LoVo (cell line): Measurements from ENCODE around the gene ATAD3B.
"Not testable (repeated sequence)": the region's sequence is repeated elsewhere in the genome, so short reads cannot be mapped to it uniquely, and the experiment has no call there.

ENCODE experiments used
- DNase-seq: peaks from one replicate; pipeline ENCODE4 v3.0.0-alpha.2; 2016; ENCODE audit warnings: low spot score

Gene ATAD3B

DNA sequence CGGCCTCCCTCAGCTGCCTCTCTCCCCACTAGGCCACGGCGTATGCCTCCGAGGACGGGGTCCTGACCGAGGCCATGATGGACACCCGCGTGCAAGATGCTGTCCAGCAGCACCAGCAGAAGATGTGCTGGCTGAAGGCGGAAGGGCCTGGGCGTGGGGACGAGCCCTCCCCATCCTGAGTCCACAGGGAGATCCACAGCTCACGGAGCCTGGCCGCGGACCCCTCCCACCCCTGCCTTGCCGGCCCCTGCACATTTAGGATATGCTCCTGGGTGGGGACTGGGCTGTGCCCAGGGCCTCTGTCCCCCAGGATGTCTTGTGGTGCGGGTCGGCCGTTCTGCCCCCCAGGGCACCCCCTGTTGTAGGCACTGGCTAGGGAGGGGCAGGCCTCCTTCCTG is 62.3 kb downstream of the ATAD3B start:
- DNase-seq, result not testable (repeated sequence)

DNA sequence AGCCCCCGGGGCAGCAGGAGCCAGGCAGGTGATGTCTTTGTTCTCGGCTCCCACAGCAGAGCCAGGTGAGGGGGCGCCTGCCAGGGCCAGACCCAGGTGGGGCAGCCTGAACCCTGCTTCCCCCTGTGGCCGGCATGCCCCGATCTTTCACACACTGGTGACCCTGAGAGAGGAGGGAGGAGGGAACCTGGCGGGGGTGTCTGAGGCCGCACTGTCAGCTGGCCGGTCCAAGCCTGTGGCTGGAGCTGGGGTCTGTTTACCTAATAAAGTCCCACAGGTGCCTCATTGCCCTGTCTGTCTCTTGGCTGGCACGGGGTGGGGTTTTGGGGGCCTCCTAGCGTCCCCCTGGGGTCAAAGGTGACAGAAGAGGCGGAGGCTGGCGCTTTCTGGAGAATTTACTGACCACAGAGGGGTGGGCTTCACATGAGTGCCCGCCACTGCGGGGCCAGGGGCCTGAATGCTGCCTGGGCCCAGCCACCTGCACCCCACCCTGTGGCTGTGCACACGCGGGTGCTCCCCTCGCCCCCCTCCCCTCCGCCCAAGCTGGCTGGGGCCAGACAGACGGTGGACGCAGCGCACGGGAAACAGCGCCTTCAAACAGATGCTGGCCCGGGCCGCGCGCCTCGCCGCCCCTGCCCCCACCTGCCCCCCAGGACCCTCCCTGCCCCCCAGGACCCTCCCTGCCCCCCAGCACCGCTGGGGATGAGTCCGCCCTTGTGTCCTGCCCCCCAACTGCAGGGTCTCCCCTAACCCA is 63.0 kb downstream of the ATAD3B start:
- no peak for DNase-seq

GRCh38 chr1:1535201-1536018 is 63.8 kb downstream of the ATAD3B start:
- DNase-seq, result no peak

GRCh38 chr1:1536019-1536937 is 64.7 kb downstream of the ATAD3B start:
- no peak for DNase-seq

- DNase-seq, result no peak
Measured at GRCh38 chr1:1536938-1537546, 65.5 kb downstream of the ATAD3B start.

GRCh38 chr1:1537626-1538250 is 66.2 kb downstream of the ATAD3B start:
- DNase-seq, result no peak

GRCh38 chr1:1538334-1538733 is 66.8 kb downstream of the ATAD3B start:
- DNase-seq, result no peak

DNA sequence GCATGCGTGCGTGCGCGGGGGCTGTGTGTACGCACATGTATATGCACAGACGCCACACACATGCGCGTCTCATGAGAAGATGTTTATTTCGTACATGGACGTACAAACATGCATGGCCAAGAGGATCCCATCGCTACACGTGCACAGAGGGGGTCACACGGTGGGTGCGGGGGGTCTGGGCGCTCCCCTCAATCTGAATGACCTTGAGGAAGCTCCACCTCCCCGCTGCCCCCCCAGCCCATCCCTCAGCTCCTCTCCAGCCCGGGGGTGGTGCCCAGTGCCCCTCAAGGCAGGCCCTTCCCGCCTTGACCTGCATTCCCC is 67.4 kb downstream of the ATAD3B start:
- no peak for DNase-seq

DNA sequence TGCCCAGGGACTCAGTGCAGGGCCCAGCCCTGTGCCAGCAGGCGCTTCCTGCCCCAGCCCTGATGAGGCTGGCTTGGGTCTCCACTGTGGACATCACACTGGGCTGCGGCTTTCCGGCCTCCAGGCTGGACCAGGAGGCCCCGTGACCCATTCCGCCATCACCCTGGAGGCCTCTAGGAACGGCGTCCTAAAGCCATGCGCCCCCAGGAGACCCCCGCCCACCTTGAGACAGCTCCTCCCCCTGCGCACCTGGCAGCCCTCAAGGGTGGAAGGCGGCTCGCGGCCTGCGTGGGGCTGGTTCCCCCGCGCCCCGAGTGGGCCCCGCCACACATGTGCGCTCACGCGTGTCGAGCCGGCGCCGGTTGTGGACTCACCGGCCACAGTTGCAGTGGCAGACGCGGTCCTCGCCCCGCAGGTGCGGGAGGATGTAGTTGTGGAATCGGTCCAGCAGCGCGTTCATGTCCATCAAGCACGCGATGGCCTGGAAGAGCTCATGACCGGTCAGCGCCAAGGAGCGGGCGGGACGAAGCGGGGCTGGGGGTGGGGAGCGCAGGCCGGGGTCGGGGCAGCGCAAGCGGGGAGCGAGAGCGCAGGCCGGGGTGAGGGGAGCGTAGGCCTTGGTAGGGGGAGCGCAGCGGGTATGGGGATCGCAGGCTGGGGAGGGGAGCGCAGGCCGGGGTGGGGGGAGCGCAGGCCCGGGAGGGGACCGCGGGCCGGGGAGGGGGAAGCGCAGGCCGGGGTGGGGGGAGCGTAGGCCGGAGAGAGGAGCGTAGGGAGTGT is 67.9 kb downstream of the ATAD3B start:
- DNase-seq, result no peak

DNA sequence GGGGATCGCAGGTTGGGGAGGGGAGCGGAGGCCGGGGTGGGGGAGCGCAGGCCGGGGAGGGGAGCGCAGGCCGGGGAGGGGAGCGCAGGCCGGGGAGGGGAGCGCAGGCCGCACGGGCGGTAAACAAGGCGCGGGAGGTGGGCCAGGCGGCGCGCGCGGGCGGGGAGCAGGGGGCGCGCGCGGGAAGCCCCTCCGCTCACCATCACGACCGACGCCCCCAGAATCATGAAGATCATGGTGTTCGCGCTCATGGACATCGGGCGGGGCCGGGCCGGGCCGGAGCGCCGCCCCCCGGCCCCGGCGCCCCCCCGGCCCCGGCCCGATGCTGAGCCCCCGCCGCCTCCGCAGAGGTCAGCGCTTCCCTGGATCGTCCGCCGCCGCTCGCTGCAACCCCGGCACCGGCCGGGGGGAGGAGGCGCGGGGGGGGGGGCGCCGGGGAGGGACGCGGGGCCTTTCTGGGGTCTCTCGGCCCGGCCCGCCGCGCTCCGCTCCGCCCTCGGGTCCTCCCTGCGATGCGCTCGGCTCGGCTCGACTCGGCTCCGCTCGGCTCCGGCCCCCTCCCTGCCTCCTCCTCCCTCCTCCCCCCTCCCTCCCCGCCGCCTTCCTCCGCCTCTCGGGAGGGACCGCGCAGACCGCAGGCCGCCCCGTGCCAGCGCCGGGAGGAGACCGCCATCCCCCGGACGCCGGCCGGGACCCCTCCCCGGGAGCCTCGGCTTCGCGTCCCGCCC is 68.7 kb downstream of the ATAD3B start, which contains the start of gene TMEM240:
Gene TMEM240 (minus strand): TSS at position 535 of the 728 bp plus-strand sequence. CDS start 278 bp downstream, at position 257.
- no peak for DNase-seq

DNA sequence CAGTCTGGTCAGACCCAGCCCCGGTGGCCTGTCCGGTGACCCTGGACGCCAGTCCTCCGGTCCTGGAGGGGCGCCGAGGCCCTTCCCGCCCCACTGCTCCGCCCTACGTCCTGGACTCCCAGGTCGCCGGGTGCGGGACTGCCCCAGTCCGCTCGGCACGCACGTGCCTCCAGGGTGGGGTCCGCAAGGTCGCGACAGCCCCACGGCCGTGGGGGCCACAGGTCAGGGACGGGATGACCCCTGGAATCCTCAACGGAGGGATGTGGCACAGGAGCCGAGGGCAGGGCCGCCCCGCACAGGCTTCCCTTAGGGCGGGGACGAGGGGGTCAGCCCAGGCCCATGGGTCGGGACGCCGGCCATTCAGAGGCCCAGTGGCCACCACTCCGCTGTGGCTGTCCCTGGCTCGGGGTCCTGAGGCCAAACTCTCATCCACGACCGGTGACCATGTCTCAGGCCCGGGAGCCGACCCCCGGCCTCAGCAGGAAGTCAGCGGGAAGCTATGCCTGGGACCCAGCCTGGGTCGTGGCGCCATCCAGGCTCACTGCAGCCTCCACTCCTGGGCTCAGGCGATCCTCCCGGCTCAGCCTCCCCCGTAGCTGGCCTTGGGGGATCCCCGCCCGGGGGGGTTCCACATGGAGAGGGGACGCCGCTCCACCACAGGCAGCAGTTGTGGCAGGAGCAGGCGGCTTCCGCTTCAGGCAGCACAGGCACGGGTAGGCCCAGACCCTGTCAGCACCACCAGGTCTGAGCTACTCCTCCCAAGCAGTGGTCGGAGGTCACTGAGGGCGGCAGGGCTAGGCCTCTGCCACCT is 69.5 kb downstream of the ATAD3B start:
- no peak for DNase-seq

DNA sequence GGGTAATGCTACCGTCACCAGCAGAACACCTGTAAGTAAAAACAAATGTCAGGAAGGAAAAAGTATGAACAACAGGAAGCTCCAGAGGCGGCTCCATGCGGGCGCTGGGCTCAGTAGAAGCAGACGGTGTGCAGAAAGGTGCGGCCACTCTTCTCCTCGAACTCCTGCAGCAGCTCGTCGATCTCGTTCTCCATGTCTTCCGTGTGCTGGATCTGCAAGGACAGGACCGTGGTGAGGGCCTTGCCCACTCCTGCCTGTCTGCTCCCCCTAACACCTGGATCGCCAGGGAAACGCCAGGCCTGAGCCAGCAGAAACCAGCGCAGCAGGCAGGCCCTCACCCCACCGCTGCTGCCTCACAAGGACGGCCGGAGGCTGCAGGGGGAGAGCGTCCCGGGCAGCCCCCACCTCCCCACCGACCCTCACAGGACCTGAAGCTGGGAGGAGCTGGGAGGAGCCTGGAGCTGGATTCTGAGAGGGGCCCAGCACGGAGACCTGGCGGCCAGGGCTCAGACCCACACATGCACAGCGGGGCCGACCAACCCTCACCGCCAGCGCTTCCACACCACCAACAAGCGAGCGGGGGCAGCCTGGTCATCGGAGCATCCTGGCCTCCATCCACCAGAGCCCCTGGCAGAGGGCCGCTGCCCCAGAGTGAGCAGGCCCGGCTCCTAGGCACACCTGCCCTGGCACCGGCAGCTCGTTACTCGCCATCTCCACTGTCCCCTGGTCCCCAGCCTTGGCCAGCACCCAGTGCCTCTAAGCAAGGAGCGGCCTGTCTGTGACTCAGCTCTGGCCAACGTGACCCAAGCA is 70.6 kb downstream of the ATAD3B start:
- no peak for DNase-seq

DNA sequence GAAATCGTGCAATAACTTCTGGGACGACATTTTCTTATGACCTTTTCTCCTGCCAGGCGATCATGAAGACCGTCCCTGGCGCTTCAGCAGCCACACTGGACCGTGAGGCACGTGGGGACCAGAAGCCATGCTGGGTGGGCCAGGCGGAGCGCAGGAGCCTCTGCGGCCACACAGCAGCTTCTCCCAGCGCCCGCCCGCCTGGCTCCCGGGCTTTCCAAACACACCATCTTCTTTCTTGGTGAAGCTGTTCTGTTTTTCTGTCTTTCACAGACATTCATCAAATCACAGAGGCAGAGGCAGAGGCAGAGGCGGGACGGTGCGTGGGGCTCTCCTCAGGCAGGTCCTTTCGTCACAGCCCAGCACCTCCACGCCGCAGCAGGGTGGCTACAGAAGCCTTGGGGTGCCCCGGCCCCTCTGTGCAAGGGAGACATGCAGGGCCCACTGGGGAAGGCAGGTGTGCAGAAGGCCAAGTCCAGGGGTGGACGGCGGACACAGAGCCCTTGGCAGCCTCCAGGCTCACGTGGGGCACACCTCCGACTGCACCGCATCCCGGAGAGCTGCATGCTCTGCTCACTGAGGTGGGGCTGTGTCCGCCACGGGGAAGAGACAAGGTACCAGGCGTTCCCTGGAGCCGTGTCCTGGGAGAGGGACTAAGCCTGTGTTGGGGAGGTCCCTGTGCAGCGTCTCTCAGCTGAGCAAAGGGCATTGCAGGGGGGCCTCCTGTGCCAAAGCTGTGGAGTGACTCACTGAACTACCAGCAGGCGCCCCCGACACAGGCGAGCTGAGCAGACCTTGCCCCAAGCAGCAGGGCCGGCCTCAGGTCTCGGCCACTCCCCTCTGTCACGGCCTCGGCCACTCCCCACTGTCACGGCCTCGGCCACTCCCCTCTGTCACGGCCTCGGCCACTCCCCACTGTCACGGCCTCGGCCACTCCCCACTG is 71.5 kb downstream of the ATAD3B start:
- DNase-seq, result no peak

DNA sequence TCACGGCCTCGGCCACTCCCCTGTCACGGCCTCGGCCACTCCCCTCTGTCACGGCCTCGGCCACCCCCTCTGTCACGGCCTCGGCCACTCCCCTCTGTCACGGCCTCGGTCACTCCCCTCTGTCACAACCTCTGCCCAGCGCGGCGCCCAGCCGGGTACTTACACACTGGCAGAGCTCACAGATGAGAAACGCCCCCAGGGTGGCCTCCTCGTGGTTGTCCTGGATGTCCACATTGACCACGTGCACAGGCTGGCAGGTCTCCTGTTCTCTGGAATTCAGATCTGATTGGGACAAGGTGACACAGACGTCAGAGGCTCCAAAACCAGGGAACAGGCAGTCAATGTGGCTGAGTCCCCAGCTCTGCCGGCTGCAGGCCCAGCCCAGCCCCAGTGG is 72.1 kb downstream of the ATAD3B start:
- no peak for DNase-seq

GRCh38 chr1:1544544-1544943 is 73.0 kb downstream of the ATAD3B start:
- DNase-seq, result no peak
